Astrocyte of the spinal cord (primary cell): Measurements from ENCODE around the gene MROH8.

Experiments used
- DNase-seq: peaks from one replicate; pipeline ENCODE4 v3.0.0; 2011; ENCODE audit warnings: low read depth, low spot score
- H3K4me3 ChIP-seq: 2 replicates; pipeline ENCODE4 v1.5.1; 2011; ENCODE audit warnings: low read depth, mild to moderate bottlenecking, low read length, moderate library complexity
- CTCF ChIP-seq: IDR thresholded peaks from 2 replicates; pipeline ENCODE4 v1.5.1; 2012; ENCODE audit warnings: low read depth, mild to moderate bottlenecking, low read length, inconsistent platforms
- in situ Hi-C: cut with HindIII; loops from 2 replicates; pipeline ENCODE4 v1.10.0; 2017; ENCODE audit warnings: low sequenced_read_pairs

The MROH8 gene

GRCh38 chr20:37053230-37053950 is 126.0 kb downstream of the MROH8 start:
- no peak for DNase-seq
- in situ Hi-C loops, result no loop called here
- TF ChIP-seq CTCF, result no peak
- no peak overlapping the region for H3K4me3 ChIP-seq
